ENCODE data around the gene GALNT7.

Gene GALNT7

GRCh38 chr4:173233857-173234256 lies 65.2 kb downstream of the GALNT7 start:
- Mint-ChIP-seq H3K4me3 (no peak overlapping the region), H3K27ac (ENCODE audit: low read depth) (no peak overlapping the region), H3K27me3 (no peaks in the 10 kb centered on the region)

GRCh38 chr4:173235050-173235449 lies 66.4 kb downstream of the GALNT7 start:
- DNase-seq (ENCODE audit: low spot score in 2 of 2) (no peak), ATAC-seq (replicated peaks; ENCODE audit: extremely low read depth, poor library complexity, severe bottlenecking) (no peak)
- peaks cover 2% of the 10 kb centered on the region for H3K36me3 Mint-ChIP-seq (ENCODE audit: insufficient read depth)
- no peaks in the 10 kb centered on the region for H3K9me3 Mint-ChIP-seq
- H3K27ac Mint-ChIP-seq (ENCODE audit: low read depth): no peak overlapping the region
- no peaks in the 10 kb centered on the region for H3K27me3 Mint-ChIP-seq
- peaks cover 14% of the 10 kb centered on the region for H3K4me1 Mint-ChIP-seq
- H3K4me3 Mint-ChIP-seq: no peak overlapping the region

More at GRCh38 chr4:173233857-173234256, 65.2 kb downstream of the GALNT7 start:
- no peaks in the 10 kb centered on the region for H3K36me3 Mint-ChIP-seq (ENCODE audit: insufficient read depth)
- no peaks in the 10 kb centered on the region for H3K9me3 Mint-ChIP-seq
- ATAC-seq (replicated peaks; ENCODE audit: extremely low read depth, poor library complexity, severe bottlenecking) (no peak), DNase-seq (ENCODE audit: low spot score in 2 of 2) (no peak)
- peaks cover 14% of the 10 kb centered on the region for H3K4me1 Mint-ChIP-seq

- H3K4me1 Mint-ChIP-seq: peaks cover 14% of the 10 kb centered on the region
- no peak for DNase-seq (ENCODE audit: low spot score in 2 of 2)
- H3K27me3 Mint-ChIP-seq: no peaks in the 10 kb centered on the region
- no peak overlapping the region for H3K27ac Mint-ChIP-seq (ENCODE audit: low read depth)
- peaks cover 2% of the 10 kb centered on the region for H3K36me3 Mint-ChIP-seq (ENCODE audit: insufficient read depth)
- H3K4me3 Mint-ChIP-seq: no peak overlapping the region
- ATAC-seq (replicated peaks; ENCODE audit: extremely low read depth, poor library complexity, severe bottlenecking): no peak
- H3K9me3 Mint-ChIP-seq: no peaks in the 10 kb centered on the region
Observed at GRCh38 chr4:173236301-173236700, 67.7 kb downstream of the GALNT7 start.

- Mint-ChIP-seq H3K4me3 (no peak overlapping the region), H3K36me3 (ENCODE audit: insufficient read depth) (peaks cover 2% of the 10 kb centered on the region), H3K27ac (ENCODE audit: low read depth) (no peak overlapping the region), H3K27me3 (no peaks in the 10 kb centered on the region), H3K4me1 (peaks cover 6% of the 10 kb centered on the region), H3K9me3 (no peaks in the 10 kb centered on the region)
- DNase-seq (ENCODE audit: low spot score in 2 of 2): no peak
- no peak for ATAC-seq (replicated peaks; ENCODE audit: extremely low read depth, poor library complexity, severe bottlenecking)
Observed at GRCh38 chr4:173237152-173237551, 68.5 kb downstream of the GALNT7 start.

- H3K36me3 Mint-ChIP-seq (ENCODE audit: insufficient read depth): peaks cover 2% of the 10 kb centered on the region
- H3K4me3 Mint-ChIP-seq: no peak overlapping the region
- H3K27ac Mint-ChIP-seq (ENCODE audit: low read depth): no peak overlapping the region
- H3K9me3 Mint-ChIP-seq: no peaks in the 10 kb centered on the region
- ATAC-seq (replicated peaks; ENCODE audit: extremely low read depth, poor library complexity, severe bottlenecking) (no peak), DNase-seq (ENCODE audit: low spot score in 2 of 2) (no peak)
- peaks cover 11% of the 10 kb centered on the region for H3K4me1 Mint-ChIP-seq
- no peaks in the 10 kb centered on the region for H3K27me3 Mint-ChIP-seq
Observed at GRCh38 chr4:173237762-173238161, 69.2 kb downstream of the GALNT7 start.

- DNase-seq (ENCODE audit: low spot score in 2 of 2) (no peak), ATAC-seq (replicated peaks; ENCODE audit: extremely low read depth, poor library complexity, severe bottlenecking) (no peak)
- H3K4me3 Mint-ChIP-seq: no peak overlapping the region
- peaks cover 28% of the 10 kb centered on the region for H3K4me1 Mint-ChIP-seq
- H3K27me3 Mint-ChIP-seq: no peaks in the 10 kb centered on the region
- H3K27ac Mint-ChIP-seq (ENCODE audit: low read depth): peak overlapping the region; percentile 52
- peaks cover 2% of the 10 kb centered on the region for H3K36me3 Mint-ChIP-seq (ENCODE audit: insufficient read depth)
- no peaks in the 10 kb centered on the region for H3K9me3 Mint-ChIP-seq
Observed at GRCh38 chr4:173240696-173241095, 72.1 kb downstream of the GALNT7 start.

GRCh38 chr4:173242466-173243250 lies 74.0 kb downstream of the GALNT7 start:
- H3K9me3 Mint-ChIP-seq: no peaks in the 10 kb centered on the region
- ATAC-seq (replicated peaks; ENCODE audit: extremely low read depth, poor library complexity, severe bottlenecking): no peak
- H3K4me1 Mint-ChIP-seq: peaks cover 22% of the 10 kb centered on the region
- H3K27me3 Mint-ChIP-seq: no peaks in the 10 kb centered on the region
- H3K4me3 Mint-ChIP-seq: no peak overlapping the region
- peaks cover 2% of the 10 kb centered on the region for H3K36me3 Mint-ChIP-seq (ENCODE audit: insufficient read depth)
- DNase-seq (ENCODE audit: low spot score in 2 of 2): no peak
- no peak overlapping the region for H3K27ac Mint-ChIP-seq (ENCODE audit: low read depth)

GRCh38 chr4:173243321-173243720 lies 74.7 kb downstream of the GALNT7 start:
- H3K9me3 Mint-ChIP-seq: no peaks in the 10 kb centered on the region
- H3K4me3 Mint-ChIP-seq: no peak overlapping the region
- peaks cover 2% of the 10 kb centered on the region for H3K36me3 Mint-ChIP-seq (ENCODE audit: insufficient read depth)
- no peaks in the 10 kb centered on the region for H3K27me3 Mint-ChIP-seq
- H3K27ac Mint-ChIP-seq (ENCODE audit: low read depth): no peak overlapping the region
- DNase-seq (ENCODE audit: low spot score in 2 of 2) (no peak), ATAC-seq (replicated peaks; ENCODE audit: extremely low read depth, poor library complexity, severe bottlenecking) (no peak)
- peaks cover 22% of the 10 kb centered on the region for H3K4me1 Mint-ChIP-seq

- ATAC-seq (replicated peaks; ENCODE audit: extremely low read depth, poor library complexity, severe bottlenecking) (no peak), DNase-seq (ENCODE audit: low spot score in 2 of 2) (no peak)
- no peak overlapping the region for H3K27ac Mint-ChIP-seq (ENCODE audit: low read depth)
- no peak overlapping the region for H3K4me3 Mint-ChIP-seq
- peaks cover 2% of the 10 kb centered on the region for H3K36me3 Mint-ChIP-seq (ENCODE audit: insufficient read depth)
- H3K9me3 Mint-ChIP-seq: no peaks in the 10 kb centered on the region
- H3K27me3 Mint-ChIP-seq: no peaks in the 10 kb centered on the region
- H3K4me1 Mint-ChIP-seq: peaks cover 22% of the 10 kb centered on the region
Observed at GRCh38 chr4:173243917-173244658, 75.5 kb downstream of the GALNT7 start.

- H3K4me3 Mint-ChIP-seq: no peak overlapping the region
- H3K9me3 Mint-ChIP-seq: no peaks in the 10 kb centered on the region
- H3K27me3 Mint-ChIP-seq: no peaks in the 10 kb centered on the region
- ATAC-seq (replicated peaks; ENCODE audit: extremely low read depth, poor library complexity, severe bottlenecking) (no peak), DNase-seq (ENCODE audit: low spot score in 2 of 2) (no peak)
- H3K27ac Mint-ChIP-seq (ENCODE audit: low read depth): no peak overlapping the region
- peaks cover 28% of the 10 kb centered on the region for H3K4me1 Mint-ChIP-seq
- no peaks in the 10 kb centered on the region for H3K36me3 Mint-ChIP-seq (ENCODE audit: insufficient read depth)
Observed at GRCh38 chr4:173245952-173246351, 77.3 kb downstream of the GALNT7 start.

GRCh38 chr4:173246719-173247118 lies 78.1 kb downstream of the GALNT7 start:
- Mint-ChIP-seq H3K27ac (ENCODE audit: low read depth) (no peak overlapping the region), H3K9me3 (no peaks in the 10 kb centered on the region), H3K4me1 (peaks cover 33% of the 10 kb centered on the region), H3K27me3 (no peaks in the 10 kb centered on the region), H3K4me3 (no peak overlapping the region), H3K36me3 (ENCODE audit: insufficient read depth) (no peaks in the 10 kb centered on the region)
- no peak for ATAC-seq (replicated peaks; ENCODE audit: extremely low read depth, poor library complexity, severe bottlenecking)
- DNase-seq (ENCODE audit: low spot score in 2 of 2): no peak

- Mint-ChIP-seq H3K27me3 (no peaks in the 10 kb centered on the region), H3K9me3 (no peaks in the 10 kb centered on the region), H3K4me1 (peaks cover 34% of the 10 kb centered on the region), H3K27ac (ENCODE audit: low read depth) (no peak overlapping the region), H3K36me3 (ENCODE audit: insufficient read depth) (no peaks in the 10 kb centered on the region), H3K4me3 (no peak overlapping the region)
- DNase-seq (ENCODE audit: low spot score in 2 of 2) (no peak), ATAC-seq (replicated peaks; ENCODE audit: extremely low read depth, poor library complexity, severe bottlenecking) (no peak)
Observed at GRCh38 chr4:173247321-173247720, 78.7 kb downstream of the GALNT7 start.

GRCh38 chr4:173248690-173249089 lies 80.1 kb downstream of the GALNT7 start:
- Mint-ChIP-seq H3K9me3 (no peaks in the 10 kb centered on the region), H3K36me3 (ENCODE audit: insufficient read depth) (no peaks in the 10 kb centered on the region), H3K4me1 (peaks cover 29% of the 10 kb centered on the region), H3K27ac (ENCODE audit: low read depth) (no peak overlapping the region), H3K4me3 (no peak overlapping the region), H3K27me3 (no peaks in the 10 kb centered on the region)
- DNase-seq (ENCODE audit: low spot score in 2 of 2) (no peak), ATAC-seq (replicated peaks; ENCODE audit: extremely low read depth, poor library complexity, severe bottlenecking) (no peak)

All from central memory CD8-positive, alpha-beta T cell (primary cell).